Activated T-cell treated with anti-CD3 and anti-CD28 coated beads for 24 hours (primary cell): ENCODE results near the gene RBM44.
"Not testable (repeated sequence)": the region's sequence is repeated elsewhere in the genome, so short reads cannot be mapped to it uniquely, and the experiment has no call there.

Source experiments
- DNase-seq: peaks from one replicate; pipeline ENCODE4 v3.0.0-alpha.2; 2020; ENCODE audit warnings: low read depth

Gene RBM44

DNA sequence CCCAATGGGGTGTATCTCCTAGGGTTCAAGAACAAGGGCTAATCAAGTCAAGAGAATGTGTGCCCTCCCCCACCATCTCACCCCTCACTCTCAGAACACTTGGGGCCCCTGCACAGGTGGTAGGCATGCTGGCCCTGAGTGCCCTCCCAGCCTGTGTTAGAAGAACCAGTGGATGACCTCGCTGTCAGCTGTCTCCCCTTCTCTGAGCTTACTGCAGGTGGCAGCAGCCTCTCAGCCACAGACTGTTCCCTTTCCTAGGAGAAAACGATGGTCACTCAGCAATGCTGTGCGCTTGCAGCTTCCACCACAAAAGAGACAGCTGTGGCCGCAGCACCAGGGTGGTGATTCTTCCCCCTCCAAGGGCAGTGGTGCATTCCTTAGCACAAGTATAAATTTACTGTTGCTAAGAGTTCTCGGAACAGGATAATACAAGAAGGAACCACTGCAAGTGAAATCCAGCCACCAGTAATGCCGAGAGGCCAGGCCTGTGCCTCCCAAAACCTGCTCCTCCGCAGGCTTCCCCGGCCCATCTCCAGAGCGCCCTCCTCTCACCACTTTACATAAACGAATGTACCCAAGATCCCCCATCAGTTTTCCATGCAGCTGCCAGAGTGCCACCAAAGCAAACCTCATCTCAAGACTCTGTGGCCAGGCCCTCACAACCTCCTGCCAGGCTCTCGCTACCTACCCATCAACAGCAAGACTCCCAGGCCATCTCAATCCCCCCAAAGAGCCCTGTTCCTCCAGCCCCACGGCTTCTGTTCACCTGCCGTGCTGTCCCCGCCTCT lies 59.9 kb downstream of the RBM44 start:
- no peak for DNase-seq

DNA sequence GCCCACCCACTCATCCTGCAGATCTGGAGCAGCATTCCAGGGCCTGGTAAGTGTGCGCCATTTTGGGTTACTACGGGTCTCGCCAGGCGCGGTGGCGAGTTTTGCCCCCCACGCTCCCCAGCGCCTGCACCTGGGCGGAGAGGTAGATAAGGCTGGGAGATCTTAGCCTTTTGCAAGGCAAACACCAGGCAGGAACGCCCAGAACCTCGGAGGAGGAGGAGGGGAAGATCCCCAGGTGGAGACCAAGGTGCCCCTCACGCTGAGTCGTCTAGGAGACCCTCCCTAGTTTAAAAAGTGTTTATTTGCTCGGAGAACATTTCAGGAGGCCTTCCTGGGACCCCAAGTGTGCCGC lies 60.5 kb downstream of the RBM44 start:
- no peak for DNase-seq

DNA sequence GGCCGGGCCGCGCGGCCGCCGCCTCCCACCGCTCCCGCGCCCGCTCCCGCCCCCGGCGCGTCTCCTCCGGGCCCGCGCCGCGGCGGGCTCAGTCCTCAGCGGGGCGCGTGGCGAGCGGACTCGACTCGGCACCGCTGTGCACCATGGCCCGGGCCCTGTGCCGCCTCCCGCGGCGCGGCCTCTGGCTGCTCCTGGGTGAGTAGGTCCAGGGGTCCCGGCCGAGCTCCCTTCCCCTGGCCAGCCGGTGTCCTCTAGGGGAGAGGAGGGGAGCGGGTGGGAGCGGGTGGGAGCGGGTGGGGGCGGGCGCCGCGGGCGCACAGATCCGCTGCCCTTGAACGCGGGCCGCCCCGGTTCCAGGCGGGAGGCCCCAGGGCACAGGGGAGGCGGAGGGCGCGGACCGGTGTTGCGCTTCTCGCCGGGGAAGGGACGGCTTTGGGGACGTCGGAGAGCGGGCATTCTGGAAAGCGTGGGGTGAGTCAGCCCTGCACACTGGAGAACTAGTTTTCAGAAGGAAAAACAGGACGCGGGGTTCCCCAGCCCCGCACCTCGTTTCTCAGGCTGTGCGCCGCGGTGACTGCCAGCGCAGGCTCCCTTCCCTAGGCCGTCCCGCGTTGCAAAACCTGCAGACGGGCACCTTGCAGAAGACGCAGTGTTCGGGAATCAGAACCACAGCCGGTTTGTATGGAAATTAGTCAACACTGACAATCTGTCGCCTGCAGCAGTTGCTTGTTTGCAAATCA lies 61.1 kb downstream of the RBM44 start, which contains the start of gene RAMP1:
Gene RAMP1 (plus strand): TSS at position 91 of the 740 bp plus-strand sequence. CDS start 53 bp downstream, at position 144.
- no peak for DNase-seq

DNA sequence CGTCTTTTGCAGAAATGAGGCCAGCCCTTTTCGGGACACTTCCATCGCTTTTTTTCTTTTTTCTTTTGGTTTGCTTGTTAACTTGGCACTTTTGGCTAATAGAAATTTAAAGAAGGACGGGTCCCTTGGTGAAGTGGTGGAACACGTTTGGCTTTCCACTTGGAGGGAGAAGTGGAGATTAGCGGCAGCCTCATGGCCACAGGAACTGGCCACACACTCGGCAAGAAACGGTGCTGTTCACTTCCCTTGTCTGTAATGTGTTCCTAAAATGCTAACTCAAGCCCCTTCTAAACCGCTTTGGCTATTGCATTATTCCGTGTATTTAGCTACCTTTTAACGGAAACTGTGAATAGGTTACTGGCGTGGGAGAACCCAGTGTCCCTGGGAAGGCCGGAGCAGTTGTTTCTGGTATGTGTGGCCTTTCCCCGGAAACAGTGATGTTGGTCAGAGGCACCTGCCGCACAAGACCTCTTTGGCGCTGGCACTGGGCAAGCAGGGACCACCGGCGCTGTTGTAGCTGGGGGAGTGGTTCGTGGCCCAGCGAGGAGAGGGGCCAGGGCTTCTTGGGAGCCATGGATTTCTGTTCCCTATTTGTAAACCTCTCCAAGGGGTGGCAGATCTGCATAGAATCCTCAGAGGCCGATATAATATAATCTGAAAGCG lies 61.8 kb downstream of the RBM44 start:
- no peak for DNase-seq

DNA sequence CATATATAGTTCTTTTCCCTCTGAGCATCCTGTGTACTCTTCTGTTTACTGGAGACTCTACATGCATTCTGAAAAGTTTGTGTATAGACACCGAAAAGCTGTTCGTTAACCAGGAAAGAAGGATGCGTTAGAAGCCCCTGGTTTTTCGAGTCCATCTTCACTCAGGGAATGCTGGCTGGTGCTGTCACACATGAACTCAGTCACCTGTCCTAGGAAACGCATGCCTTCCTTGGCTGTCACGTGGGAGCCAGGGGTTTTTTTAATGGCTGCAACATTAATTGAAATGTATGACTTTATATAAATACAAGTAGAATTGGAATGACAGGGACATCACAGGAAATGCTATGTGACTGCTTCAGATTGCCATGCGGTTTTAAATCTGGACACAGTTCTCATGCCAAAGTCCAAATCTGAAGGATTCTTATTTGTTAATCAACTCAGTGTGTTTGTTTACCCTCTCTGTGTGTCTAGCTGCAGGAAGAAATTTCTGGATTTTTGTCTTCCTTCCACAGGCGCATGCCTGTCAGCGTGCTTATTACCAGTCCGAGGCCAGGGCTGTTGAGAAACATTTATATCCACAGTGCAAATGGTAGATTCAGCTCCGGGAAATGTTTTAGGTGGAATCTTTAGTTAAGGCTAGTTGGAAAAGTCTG lies 63.4 kb downstream of the RBM44 start:
- DNase-seq = no peak

DNA sequence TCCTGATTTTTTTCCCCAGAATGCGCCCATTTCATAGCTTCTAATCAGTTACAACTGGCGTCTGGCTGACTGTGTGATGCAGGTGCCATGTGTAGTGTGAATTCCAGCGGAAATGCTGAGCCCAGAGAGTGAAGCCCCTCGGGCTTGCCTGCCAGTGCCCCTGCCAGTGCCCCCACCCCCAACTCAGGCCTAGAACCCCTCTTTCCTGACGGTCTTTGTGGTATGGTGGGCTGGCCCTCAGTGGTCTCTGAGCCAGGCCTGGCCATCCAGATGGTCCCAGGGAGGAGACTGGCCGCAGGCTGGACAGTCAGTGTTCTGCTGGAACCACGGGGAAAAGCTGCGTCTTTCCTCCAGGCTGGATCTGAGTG lies 63.9 kb downstream of the RBM44 start:
- DNase-seq = no peak

DNA sequence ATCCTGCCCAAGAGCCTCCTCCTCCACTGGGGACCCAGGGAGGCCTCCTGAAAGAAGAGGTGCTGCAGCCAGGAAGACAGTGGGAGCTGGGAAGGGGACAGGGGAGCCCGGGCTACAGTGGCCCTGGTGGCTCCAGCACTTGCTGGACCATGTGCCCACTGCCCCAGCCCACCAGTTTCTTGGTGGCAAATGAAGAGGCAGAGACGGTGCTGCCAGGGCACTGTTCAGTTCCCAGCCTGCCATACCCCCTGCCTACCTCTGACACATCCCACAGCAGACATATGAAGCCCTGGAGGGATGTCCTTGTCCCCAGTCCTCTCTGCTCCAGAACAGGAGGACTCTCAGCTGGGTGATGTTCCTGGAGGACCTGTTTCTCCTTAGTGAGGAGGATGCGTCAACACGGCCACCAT lies 64.5 kb downstream of the RBM44 start:
- no peak for DNase-seq

DNA sequence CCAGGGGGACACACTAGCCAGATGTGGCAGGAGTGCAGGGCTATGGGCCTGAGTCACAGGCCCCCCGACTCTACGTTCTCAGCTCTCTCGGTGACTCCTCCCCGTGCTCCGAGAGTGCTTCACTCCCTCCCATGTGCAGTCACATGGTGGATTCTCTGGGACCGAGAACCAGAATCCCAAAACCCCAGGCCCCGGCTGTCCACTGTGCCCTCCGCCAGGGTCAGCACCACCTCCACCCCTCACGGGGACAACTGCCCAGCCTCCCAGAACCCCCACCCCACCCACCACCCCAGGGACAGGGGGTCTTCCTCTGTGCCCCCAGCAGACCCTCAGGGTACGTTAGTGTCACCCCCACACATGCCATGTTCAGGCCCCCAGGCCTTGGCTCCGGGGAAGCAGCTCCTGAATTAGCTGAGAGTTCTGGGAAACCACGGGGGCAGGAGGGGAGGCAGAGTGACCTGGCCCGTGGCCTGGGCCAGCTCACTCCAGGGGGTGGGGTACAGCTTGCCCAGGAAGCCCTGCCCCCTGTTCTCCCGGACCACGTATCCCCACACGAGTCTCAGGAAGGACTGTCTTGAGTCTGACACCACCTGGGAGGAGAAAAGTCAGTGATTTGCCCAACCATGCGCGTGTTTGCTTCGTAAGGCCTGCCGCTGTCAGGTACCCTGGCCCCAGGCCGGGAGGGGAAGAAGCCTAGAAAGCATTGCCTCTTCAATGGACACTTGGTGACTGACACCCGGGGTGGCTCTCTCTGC lies 65.3 kb downstream of the RBM44 start:
- DNase-seq = no peak

DNA sequence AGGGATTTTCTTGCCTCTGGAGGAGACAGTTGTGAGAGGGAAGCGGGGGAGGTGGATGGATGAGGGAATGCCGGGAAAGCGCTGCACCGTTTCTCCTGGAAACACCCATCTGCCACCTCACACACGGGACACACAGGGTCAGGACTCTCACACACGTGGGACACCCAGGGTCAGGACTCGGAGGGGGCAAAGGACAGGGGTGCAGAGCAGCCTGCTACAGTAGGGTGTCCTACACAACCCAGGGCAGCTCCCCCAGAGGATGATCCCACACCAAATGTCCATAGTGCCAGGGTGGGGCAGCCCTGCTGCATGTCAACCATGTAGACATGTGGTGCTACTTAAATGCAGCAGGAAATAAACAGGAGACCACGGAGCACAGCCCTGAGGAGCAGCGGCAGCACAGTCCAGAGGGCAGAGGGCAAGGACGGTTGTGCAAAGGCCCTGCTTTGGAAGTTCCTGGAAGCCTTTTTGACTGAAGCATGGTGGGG lies 65.9 kb downstream of the RBM44 start:
- no peak for DNase-seq

DNA sequence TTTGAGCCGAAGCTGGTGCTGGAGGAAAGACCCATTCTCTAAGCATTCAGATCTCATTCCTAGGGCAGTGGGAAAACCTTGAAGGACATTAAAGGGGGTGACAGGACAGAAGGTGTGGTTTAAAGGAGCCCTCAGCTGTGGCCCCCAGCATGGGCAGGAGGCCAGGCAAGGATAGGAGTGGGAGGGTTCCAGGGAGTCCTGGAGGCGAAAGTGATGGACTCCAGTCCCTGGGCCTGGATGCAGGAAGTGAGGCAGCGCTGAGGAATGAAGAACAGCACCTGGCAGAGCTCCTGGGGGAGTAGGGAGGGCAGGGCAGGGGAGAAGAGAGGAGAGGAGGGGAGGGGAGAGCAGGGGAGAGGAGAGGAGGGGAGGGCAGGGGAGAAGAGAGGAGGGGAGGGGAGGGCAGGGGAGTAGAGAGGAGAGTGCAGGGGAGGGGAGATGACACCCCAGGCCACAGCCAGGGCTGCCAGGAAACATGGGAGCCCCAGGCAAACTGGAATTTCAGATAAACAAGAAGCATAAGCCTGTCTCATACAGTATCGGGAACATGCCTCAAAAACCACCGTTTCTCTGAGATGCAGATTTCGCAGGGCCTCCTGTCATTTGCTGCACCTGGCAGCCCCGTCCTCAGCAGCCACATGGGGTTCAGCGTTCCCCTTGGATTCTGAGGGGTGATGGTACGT lies 66.5 kb downstream of the RBM44 start:
- DNase-seq = no peak

DNA sequence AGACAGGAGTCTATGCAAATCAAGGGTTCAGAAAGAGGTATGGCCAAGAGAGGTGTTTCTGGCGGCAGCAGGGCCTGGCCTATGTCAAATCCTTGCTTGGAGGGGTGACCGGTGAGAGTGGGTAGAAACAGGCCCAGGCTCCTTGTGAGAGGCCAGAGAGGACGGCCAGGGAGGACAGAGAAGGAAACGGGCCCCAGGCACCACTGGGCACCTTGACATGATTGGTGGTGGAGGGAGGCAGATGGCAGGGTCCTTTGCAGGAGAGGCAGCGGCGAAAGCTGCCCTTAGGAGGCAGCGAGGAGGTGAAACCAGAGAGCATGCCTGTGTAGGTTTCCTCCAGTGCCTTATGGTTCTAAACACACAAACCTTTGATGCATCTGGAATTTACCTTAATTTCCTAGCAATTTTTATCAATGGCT lies 67.1 kb downstream of the RBM44 start:
- no peak for DNase-seq

DNA sequence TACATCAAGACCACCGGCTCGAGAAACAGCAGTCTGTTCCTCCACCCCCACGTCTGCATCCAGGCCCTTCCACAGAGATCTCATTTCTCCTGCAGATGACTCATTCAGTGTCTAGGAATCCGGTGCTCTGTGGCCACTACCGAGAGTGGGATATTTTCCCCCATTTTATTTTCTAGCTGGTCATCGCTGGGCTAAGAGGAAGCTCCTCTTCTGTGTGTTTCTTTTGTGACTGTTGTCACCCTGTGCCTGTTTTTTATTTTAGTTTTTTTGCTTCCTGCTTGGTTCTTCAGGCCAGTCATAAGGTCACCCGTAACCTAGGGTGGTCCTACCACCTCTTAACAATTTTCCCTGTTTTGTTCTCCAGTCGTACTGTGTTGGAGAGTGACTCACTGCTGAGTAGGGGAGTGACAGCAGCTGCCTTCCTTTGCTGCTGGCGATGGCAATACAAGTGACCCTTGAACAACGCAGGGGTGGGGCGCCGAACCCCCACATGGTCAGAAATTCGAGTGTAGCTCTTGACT lies 67.6 kb downstream of the RBM44 start:
- no peak for DNase-seq

DNA sequence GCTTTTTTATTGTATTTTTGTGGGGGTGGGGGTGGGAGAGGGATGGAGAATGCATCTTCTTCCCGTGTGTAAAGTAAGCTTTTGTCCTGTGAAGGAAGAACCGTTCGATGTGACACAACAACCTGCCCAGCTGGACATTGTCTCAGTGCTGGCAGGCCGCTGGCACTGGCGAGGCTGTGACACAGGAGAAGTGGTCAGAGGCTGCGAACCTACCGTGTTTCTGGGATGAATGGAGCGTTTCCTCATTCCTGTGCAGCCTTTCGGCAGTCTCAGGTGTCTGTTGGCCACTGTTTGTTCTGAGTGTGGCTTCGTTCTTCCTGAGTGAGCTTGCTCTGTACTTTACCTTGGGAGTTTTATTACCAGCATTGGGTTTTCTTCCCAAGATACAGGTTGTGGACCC lies 68.9 kb downstream of the RBM44 start:
- no peak for DNase-seq

DNA sequence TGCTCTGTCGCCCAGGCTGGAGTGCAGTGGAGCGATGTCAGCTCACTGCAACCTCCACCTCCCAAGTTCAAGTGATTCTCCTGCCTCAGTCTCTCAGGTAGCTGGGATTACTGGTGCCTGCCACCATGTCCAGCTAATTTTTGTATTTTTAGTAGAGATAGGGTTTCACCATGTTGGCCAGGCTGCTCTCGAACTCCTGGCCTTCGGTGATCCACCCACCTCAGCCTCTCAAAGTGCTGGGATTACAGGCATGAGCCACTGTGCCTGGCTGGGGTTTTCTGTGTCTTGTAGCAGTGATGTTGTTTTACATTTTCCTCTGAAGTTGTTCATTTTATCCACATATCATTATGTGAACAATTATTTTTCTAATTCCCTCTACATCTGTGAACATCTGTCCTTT lies 69.5 kb downstream of the RBM44 start:
- DNase-seq = not testable (repeated sequence)

DNA sequence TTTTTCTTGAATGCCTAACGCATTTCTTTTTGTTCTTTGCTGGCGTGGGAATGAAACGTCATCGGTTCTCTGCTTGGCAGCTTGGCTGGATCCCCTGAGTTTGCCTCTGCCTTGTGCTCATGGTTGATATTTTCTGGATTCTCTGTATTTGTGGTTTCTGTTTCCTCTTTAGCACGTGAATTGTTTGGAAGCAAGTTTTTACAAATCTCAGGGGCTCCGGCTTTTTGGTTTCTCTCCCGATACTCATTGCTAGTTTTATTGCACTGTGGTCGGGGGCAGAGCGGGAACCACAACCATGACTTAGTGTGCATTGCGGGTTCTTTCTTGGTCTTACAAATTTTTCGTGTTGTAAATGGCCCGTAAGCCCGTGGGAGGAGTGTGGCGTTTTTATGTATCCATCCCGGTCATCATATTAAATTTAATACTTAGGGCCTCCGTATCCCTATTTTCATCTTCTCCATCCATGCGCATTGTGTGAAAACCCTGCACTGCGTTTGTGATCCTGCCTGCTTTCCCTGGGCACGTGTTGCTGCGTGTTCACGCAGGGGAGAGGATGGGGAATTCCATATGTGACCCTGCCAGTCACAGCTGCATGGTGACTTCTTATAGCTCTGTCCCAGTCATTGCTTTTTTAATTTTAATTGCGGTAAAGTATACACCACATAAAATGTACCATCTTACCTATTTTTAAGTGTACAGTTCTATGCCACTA lies 70.2 kb downstream of the RBM44 start:
- no peak for DNase-seq

DNA sequence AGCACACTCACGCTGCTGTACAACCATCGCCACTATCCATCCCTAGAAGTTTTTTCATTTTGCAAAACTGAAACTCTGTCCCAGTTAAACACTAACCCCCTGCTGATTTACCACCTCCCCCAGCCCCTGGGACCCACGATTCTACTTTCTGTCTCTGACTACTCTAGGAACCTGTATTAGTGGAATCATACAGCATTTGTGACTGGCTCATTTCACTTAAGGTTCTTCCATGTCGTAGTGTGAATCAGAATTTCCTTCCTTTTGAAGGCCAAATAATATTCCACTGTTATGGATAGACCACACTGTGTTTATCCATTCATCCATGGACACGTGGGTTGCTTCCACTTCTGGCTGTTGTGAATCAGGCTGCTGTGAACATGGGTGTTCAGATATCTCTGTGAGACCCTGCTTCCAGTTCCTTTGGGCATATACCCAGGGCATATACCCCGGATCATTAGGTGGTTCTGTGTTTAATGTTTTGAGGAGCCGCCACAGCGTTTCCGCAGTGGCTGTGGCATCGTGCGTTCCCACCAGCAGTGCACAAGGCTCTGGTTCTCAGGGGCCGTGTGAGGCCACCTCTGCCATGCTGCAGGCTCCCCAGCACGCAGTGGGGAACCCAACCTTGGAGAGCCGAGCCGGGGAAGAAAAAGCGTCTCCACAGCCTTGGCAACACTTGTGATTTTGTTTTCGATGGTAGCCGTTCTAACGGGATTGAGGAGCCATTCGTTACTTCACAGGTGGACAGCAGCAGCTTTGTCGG lies 70.9 kb downstream of the RBM44 start:
- no peak for DNase-seq

DNA sequence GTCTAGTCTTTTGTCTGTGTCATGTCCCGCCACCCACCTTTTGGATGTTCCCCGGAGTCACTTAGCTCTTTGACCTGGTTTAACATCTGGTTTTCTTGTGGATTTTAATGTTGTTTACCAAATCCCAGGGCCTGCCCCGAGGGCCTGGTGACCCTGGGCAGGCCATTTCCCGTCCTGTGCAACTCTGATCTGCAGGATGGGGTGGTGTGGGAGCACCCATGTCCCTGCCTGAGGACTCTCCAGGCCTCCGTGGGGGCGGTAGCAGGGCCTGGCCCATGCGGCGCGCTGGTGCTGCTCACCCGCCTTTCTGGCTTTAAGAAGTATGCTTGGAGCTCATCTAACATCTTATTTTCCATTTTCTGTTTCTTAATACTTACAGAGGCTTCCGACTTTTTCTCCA lies 71.5 kb downstream of the RBM44 start:
- DNase-seq = no peak

DNA sequence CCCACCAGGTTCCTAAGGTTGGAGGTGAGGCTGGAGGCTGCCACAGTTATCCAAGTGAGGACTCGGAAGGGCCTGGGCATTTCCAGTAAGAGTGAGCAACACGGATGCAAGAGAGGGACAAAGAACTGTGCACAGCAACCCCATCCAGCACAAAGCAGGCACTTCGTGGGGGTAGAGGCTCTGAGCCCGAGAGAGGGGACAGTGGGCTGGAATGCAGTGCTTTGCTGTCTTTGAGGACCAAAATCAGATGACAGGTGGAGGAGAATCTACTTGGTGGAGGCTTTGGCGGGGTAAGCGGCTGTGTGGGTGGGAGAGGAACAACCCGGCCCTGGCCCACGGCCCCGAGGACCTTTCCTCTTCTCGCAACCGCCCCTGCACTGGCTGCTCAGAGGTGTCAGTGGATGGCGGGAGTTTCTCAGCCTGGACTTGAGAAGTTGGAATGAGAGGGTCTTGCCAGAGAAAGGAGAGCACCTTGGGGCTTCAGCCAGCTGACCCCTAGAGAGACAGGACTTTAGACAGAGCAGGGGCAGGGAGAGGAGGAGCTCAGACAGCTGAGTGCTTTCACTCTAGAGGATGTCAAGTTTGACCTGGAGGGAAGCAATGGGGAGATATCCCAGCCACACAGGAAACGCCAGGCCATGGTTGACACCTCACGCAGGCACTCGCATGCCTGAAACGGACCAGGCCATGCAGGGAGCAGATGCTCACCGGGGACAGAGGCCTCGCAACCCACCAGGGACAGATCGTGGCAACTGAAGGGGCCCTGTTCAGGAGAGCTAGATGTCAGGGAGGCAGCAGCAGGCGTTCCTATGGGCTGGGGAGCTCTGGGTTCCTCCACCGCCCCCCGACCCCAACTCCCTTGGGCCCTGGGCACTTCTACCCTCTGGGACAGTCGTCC lies 72.4 kb downstream of the RBM44 start:
- no peak for DNase-seq
